PC-3 (cell line): Measurements from ENCODE around the gene AGRP. TPM values are rescaled to one million over a fixed set of nuclear protein-coding genes. Genes with fewer than 3 reads are reported as not detected.
A peak's percentile ranks its signal among the peaks of the same experiment; 100 is the strongest.
"Not testable (repeated sequence)": the region's sequence is repeated elsewhere in the genome, so short reads cannot be mapped to it uniquely, and the experiment has no call there.

Experiments used
- ATAC-seq: fragments of 200-7000 bp; cut with Tn5 transposase; 2 replicates; pipeline ENCODE4 v1.9.1; 2020; ENCODE audit warnings: mild to moderate bottlenecking, moderate library complexity
- BruUV-seq: library from RNA; stranded (reverse); fragments of 400-500 nt; replicated peaks from 2 replicates; lab custom pipeline; 2021; lab: Mats Ljungman, UMichigan
- CTCF ChIA-PET: fragments of 300-600 bp; sonication (Branson Sonifier 250); formaldehyde crosslinking; loops from one replicate; lab custom pipeline; 2022; ENCODE audit warnings: antibody characterized with exemption; lab: Charles Lee
- POLR2A ChIA-PET: fragments of 300-600 bp; sonication (Branson Sonifier 250); formaldehyde crosslinking; loops from one replicate; lab custom pipeline; 2022; ENCODE audit warnings: antibody characterized with exemption; ENCODE audit not compliant: unreplicated experiment; lab: Charles Lee
- DNase-seq: peaks from one replicate; pipeline ENCODE4 v3.0.0-alpha.2; 2015
- H2AFZ ChIP-seq: fragments of 300-600 bp; sonication (generic); 2 replicates; pipeline ENCODE4 v1.6.0; 2016; ENCODE audit warnings: antibody characterized with exemption, low read length
- H3F3A ChIP-seq: fragments of 300-600 bp; sonication (generic); one replicate; pipeline ENCODE4 v1.6.0; 2017; ENCODE audit warnings: antibody characterized with exemption, low read length, control low read depth, mild to moderate bottlenecking; ENCODE audit not compliant: unreplicated experiment
- H3K27ac ChIP-seq: fragments of 300-600 bp; sonication (generic); 2 replicates; pipeline ENCODE4 v1.5.1; 2016; ENCODE audit warnings: mild to moderate bottlenecking, low read length
- H3K27me3 ChIP-seq: fragments of 300-600 bp; sonication (generic); 2 replicates; pipeline ENCODE4 v1.6.1; 2016; ENCODE audit warnings: low read length, mixed read lengths
- H3K36me3 ChIP-seq: fragments of 300-600 bp; sonication (generic); 2 replicates; pipeline ENCODE4 v1.6.1; 2016; ENCODE audit warnings: low read depth, mixed run types, low read length, mixed read lengths
- H3K4me1 ChIP-seq: fragments of 300-600 bp; sonication (generic); 2 replicates; pipeline ENCODE4 v1.5.1; 2016; ENCODE audit warnings: low read length; ENCODE audit not compliant: insufficient read depth
- H3K4me2 ChIP-seq: fragments of 300-600 bp; sonication (generic); 2 replicates; pipeline ENCODE4 v1.6.0; 2016; ENCODE audit warnings: low read length
- H3K4me3 ChIP-seq: fragments of 300-600 bp; sonication (generic); 2 replicates; pipeline ENCODE4 v1.5.1; 2016; ENCODE audit warnings: mild to moderate bottlenecking, low read length, mixed read lengths
- H3K79me2 ChIP-seq: fragments of 300-600 bp; sonication (generic); 2 replicates; pipeline ENCODE4 v1.6.1; 2017; ENCODE audit warnings: low read length, mixed read lengths
- H3K9ac ChIP-seq: fragments of 300-600 bp; sonication (generic); 2 replicates; pipeline ENCODE4 v1.6.0; 2016; ENCODE audit warnings: mild to moderate bottlenecking, low read length
- H3K9me2 ChIP-seq: fragments of 300-600 bp; sonication (generic); replicated peaks from 2 replicates; pipeline ENCODE4 v1.6.1; 2016; ENCODE audit warnings: mixed run types, low read length, mixed read lengths
- H3K9me3 ChIP-seq: fragments of 300-600 bp; sonication (generic); 2 replicates; pipeline ENCODE4 v1.6.1; 2016; ENCODE audit warnings: low read length, mixed read lengths
- H4K20me1 ChIP-seq: fragments of 300-600 bp; sonication (generic); 2 replicates; pipeline ENCODE4 v1.6.1; 2016; ENCODE audit warnings: low read length, mixed read lengths
- EZH2 ChIP-seq: fragments of 300-600 bp; sonication (generic); IDR thresholded peaks from one replicate; pipeline ENCODE4 v1.6.1; 2017; ENCODE audit warnings: antibody characterized with exemption, mild to moderate bottlenecking, low read length; ENCODE audit not compliant: unreplicated experiment
- EZH2phosphoT487 ChIP-seq: fragments of 300-600 bp; sonication (generic); IDR thresholded peaks from 2 replicates; pipeline ENCODE4 v1.6.1; 2018; ENCODE audit warnings: mild to moderate bottlenecking, antibody characterized with exemption, low read length, borderline replicate concordance
- intact Hi-C: fragments of 100-400 bp; cut with micrococcal nuclease; formaldehyde crosslinking; loops from 2 replicates; pipeline ENCODE4 v1.9.0; 2023
- total RNA-seq: library from RNA; depleted of rRNA; stranded (reverse); fragments of >200 nt; gene quantifications from 2 replicates; pipeline ENCODE4 v1.2.3, GENCODE V29; 2014
- TF ChIP-seq, protein P1 (sequence below): fragments of 300-600 bp; sonication (generic); conservative IDR thresholded peaks from 2 replicates; pipeline ENCODE4 v1.5.1; 2017; ENCODE audit warnings: antibody characterized with exemption, low read depth, mild to moderate bottlenecking, low read length

Gene AGRP
- total RNA-seq, 1 experiment from 2014 or later: not detected

DNA sequence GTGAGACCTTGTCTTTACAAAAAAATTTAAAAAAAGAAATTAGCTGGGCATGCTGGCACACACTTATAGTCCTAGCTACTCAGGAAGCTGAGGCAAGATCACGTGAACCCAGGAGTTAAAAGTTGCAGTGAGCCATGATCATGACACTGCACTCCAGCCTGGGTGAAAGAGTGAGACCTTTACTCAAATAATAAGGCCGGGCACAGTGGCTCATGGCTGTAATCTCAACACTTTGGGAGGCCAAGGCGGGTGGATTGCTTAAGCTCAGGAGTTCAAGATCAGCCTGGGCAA lies 33.8 kb upstream of the AGRP start:
- Histone ChIP-seq H3K79me2 (no peaks in the 10 kb centered on the region), H3K27ac (no peak overlapping the region), H3K27me3 (no peaks in the 10 kb centered on the region), H4K20me1 (no peaks in the 10 kb centered on the region), H3K36me3 (no peaks in the 10 kb centered on the region), H3K4me3 (no peak overlapping the region), H3K4me2 (no peak overlapping the region), H3K9me3 (no peaks in the 10 kb centered on the region), H3K4me1 (peaks cover 12% of the 10 kb centered on the region), H3K9me2 (no peaks in the 10 kb centered on the region), H3F3A (no peaks in the 10 kb centered on the region), H3K9ac (no peak overlapping the region), H2AFZ (no peak overlapping the region)
- no TSS peak for BruUV-seq
- no peak for ATAC-seq
- no peak for DNase-seq
- POLR2A ChIA-PET: no interaction called here
- TF ChIP-seq, protein P1, sequence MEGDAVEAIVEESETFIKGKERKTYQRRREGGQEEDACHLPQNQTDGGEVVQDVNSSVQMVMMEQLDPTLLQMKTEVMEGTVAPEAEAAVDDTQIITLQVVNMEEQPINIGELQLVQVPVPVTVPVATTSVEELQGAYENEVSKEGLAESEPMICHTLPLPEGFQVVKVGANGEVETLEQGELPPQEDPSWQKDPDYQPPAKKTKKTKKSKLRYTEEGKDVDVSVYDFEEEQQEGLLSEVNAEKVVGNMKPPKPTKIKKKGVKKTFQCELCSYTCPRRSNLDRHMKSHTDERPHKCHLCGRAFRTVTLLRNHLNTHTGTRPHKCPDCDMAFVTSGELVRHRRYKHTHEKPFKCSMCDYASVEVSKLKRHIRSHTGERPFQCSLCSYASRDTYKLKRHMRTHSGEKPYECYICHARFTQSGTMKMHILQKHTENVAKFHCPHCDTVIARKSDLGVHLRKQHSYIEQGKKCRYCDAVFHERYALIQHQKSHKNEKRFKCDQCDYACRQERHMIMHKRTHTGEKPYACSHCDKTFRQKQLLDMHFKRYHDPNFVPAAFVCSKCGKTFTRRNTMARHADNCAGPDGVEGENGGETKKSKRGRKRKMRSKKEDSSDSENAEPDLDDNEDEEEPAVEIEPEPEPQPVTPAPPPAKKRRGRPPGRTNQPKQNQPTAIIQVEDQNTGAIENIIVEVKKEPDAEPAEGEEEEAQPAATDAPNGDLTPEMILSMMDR: no peak
- no peak for TF ChIP-seq EZH2
- TF ChIP-seq EZH2phosphoT487: no peak
- CTCF ChIA-PET: no interaction called here
- intact Hi-C loops: no loop called here

DNA sequence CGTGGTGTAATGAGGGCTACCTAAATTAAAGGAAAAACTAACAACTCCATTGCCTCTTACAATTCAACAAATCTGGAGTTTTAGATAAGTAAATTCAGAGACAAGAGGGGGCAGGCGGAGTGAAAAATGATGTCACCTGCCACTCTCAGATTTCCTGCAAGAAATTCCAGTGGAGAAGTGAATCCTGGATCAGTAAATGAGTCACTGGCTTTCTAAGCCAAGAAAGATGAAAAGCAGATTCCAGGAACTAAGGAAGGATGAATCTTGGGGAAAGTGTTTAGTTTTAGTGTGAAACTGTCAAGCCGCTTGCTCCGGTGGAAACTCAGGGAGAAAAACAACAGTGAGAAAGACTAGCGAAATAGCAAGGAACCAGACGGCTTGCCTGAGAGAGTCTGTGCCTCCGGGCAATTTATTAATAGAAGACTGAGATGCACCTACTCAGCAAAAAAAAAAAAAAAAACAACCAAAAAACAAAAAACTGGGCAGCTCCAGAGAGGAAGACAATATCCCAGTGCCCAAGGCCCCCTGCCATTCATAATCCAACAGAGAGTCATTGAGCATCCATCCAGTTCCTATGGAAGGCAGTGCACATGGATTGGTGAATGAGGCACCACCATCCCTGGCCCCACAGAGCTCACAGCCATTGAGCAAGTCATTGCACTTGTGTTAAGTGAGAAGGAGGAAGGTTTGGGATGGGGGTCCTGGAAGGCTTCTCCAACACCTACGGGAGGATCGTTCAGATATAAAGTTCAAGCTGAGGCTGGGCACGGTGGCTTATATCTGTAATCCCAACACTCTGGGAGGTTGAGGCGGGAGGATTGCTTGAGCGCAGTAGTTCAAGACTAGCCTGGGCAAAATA lies 33.2 kb upstream of the AGRP start:
- no peaks in the 10 kb centered on the region for H3K36me3 ChIP-seq
- H3K27ac ChIP-seq: no peak overlapping the region
- H3F3A ChIP-seq: no peaks in the 10 kb centered on the region
- H4K20me1 ChIP-seq: no peaks in the 10 kb centered on the region
- CTCF ChIA-PET: no interaction called here
- POLR2A ChIA-PET: no interaction called here
- intact Hi-C loops: no loop called here
- ATAC-seq: peak; percentile 13; the same call in 1 of the 2 replicates
- H3K9me3 ChIP-seq: no peaks in the 10 kb centered on the region
- peaks cover 12% of the 10 kb centered on the region for H3K4me1 ChIP-seq
- peak; percentile 55 for DNase-seq
- H3K9me2 ChIP-seq: no peaks in the 10 kb centered on the region
- H3K79me2 ChIP-seq: no peaks in the 10 kb centered on the region
- H3K4me3 ChIP-seq: no peak overlapping the region
- no TSS peak for BruUV-seq
- peak overlapping the region; percentile 37; the same call in 1 of the 2 replicates for H2AFZ ChIP-seq
- no peaks in the 10 kb centered on the region for H3K27me3 ChIP-seq
- peak overlapping the region; percentile 44; the same call in 1 of the 2 replicates for H3K4me2 ChIP-seq
- H3K9ac ChIP-seq: no peak overlapping the region
- no peak for TF ChIP-seq EZH2
- no peak for TF ChIP-seq EZH2phosphoT487
- TF ChIP-seq, protein P1: no peak

DNA sequence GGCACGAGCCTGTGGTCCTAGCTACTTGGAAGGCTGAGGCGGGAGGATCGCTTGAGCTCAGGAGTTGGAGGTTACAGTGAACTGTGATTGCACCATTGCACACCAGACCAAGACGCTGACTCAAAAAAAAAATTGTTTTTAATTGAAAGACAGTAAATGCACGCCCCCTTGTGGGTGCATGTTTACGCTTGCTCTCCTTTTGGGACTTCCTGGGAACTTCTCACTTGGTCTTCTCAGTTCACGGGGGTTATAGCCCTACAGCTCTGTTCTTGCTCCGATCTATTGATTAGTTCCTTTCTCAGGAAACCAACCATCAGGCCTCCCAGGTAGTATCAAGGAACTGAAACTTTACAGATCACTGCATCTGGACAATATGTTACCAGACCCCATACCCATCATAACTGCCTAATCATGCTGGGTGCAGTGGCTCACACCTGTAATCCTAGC lies 31.1 kb upstream of the AGRP start:
- intact Hi-C loops: loop anchor here (1.0 kb wide), 1 partner anchor 20 kb away; no protein-coding TSS in a partner anchor
- Histone ChIP-seq H3K36me3 (no peaks in the 10 kb centered on the region), H3K9me2 (no peaks in the 10 kb centered on the region), H3K4me1 (peaks cover 12% of the 10 kb centered on the region), H3K4me3 (no peak overlapping the region), H3K9ac (no peak overlapping the region), H3K79me2 (no peaks in the 10 kb centered on the region), H3K27me3 (no peaks in the 10 kb centered on the region), H2AFZ (no peak overlapping the region), H3K9me3 (no peaks in the 10 kb centered on the region), H3F3A (no peaks in the 10 kb centered on the region), H3K27ac (no peak overlapping the region), H3K4me2 (no peak overlapping the region), H4K20me1 (no peaks in the 10 kb centered on the region)
- no TSS peak for BruUV-seq
- ATAC-seq: peak; percentile 76
- TF ChIP-seq EZH2 (no peak), EZH2phosphoT487 (no peak)
- TF ChIP-seq, protein P1: peak; percentile 66
- peak; percentile 85 for DNase-seq
- ChIA-PET POLR2A (interaction anchor here (0.6 kb wide), 1 partner anchor 33 kb away, joined by 8 read pairs; the partner anchor contains the start of gene ATP6V0D1), CTCF (interaction anchor here (0.7 to 1.5 kb wide), 3 partner anchors 34 to 87 kb away, joined by 3 to 4 read pairs (median 3); partner anchors contain the start of genes ATP6V0D1 and HSD11B2)

DNA sequence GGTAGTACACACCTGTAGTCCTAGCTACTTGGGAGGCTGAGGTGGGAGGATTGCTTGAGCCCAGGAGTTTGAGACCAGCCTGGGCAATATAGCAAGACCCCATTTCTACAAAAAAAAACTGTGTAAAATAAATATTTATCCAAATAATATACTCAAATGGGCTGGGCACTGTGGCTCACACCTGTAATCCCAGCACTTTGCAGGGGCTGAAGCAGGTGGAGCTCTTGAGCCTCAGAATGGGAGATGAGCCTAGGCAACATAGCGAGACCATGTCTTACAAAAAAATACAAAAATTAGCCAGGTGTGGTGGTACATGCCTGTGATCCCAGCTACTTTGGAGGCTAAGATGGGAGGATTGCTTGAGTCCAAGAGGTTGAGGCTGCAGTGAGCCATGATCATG lies 30.5 kb upstream of the AGRP start:
- H3K27ac ChIP-seq, H3K9me3 ChIP-seq, H3K9ac ChIP-seq, H4K20me1 ChIP-seq, BruUV-seq, H3K79me2 ChIP-seq, H3K9me2 ChIP-seq, H3F3A ChIP-seq, H3K27me3 ChIP-seq, H2AFZ ChIP-seq, H3K4me3 ChIP-seq, H3K4me2 ChIP-seq, H3K36me3 ChIP-seq: not testable (repeated sequence)
- ChIA-PET POLR2A (interaction anchor here (0.6 kb wide), 1 partner anchor 33 kb away, joined by 8 read pairs; the partner anchor contains the start of gene ATP6V0D1), CTCF (interaction anchor here (0.7 to 1.5 kb wide), 4 partner anchors 33 to 164 kb away, joined by 3 to 4 read pairs (median 3); partner anchors contain the start of genes ATP6V0D1 and HSD11B2)
- ATAC-seq (peak; percentile 39), DNase-seq (peak; percentile 22)
- intact Hi-C loops: loop anchor here (1.0 kb wide), 1 partner anchor 20 kb away; no protein-coding TSS in a partner anchor
- H3K4me1 ChIP-seq: peaks cover 12% of the 10 kb centered on the region
